ENCODE results near the gene FRMD5. TPM values are rescaled to one million over a fixed set of nuclear protein-coding genes. Genes with fewer than 3 reads are reported as not detected.
"Not testable (repeated sequence)": the region's sequence is repeated elsewhere in the genome, so short reads cannot be mapped to it uniquely, and the experiment has no call there.

The FRMD5 gene
- total RNA-seq, 3 donors from 2014 or later, result 1.8 to 2.3 (median 1.9) TPM

DNA sequence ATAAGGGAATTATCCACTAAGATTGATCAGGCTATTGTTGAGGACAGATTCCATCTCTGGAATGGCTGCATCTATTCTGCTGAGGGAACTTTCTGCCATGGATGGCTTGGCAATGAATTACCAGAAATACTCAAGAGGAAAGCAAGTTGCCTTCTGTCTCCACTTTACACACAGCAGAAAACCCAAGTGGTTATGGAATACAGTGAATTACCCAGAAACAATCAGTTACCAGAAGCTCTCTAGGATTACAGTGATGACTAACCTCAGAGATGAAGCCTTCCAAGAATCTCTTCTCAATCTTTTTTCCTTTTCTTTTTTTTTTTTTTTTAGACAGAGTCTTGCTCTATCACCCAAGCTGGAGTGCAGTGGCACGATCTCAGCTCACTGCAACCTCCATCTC, 185.0 kb downstream of the FRMD5 start:
- H3K9me3 ChIP-seq, result no peaks in the 10 kb centered on the region
- H3K4me1 ChIP-seq (ENCODE audit: low read depth), result no peaks in the 10 kb centered on the region
- DNase-seq (no peak), ATAC-seq (no peak)
- TF ChIP-seq CTCF (IDR thresholded peaks at IDR 0.05), result no peak
- no peaks in the 10 kb centered on the region for H3K36me3 ChIP-seq (ENCODE audit: low read depth)
- intact Hi-C loops (cut with DNase I, micrococcal nuclease), result no loop called here
- H3K4me3 ChIP-seq, result no peak overlapping the region

GRCh38 chr15:44009038-44009437, 186.0 kb downstream of the FRMD5 start:
- TF ChIP-seq CTCF (IDR thresholded peaks at IDR 0.05), result no peak
- Histone ChIP-seq H3K4me3 (no peak overlapping the region), H3K4me1 (ENCODE audit: low read depth) (no peaks in the 10 kb centered on the region), H3K9me3 (no peaks in the 10 kb centered on the region), H3K36me3 (ENCODE audit: low read depth) (no peaks in the 10 kb centered on the region)
- ATAC-seq (peak; percentile 38), DNase-seq (no peak)
- intact Hi-C loops (cut with DNase I, micrococcal nuclease), result no loop called here

GRCh38 chr15:44000248-44000647, 194.8 kb downstream of the FRMD5 start:
- H3K4me1 ChIP-seq (ENCODE audit: low read depth); H3K4me3 ChIP-seq; DNase-seq; H3K9me3 ChIP-seq; intact Hi-C loops (cut with DNase I, micrococcal nuclease); ATAC-seq; H3K36me3 ChIP-seq (ENCODE audit: low read depth): not testable (repeated sequence)

GRCh38 chr15:43998607-43999006, 196.5 kb downstream of the FRMD5 start:
- DNase-seq (peak; percentile 52 to 67 (median 56)), ATAC-seq (peak; percentile 99)
- Histone ChIP-seq H3K9me3 (no peaks in the 10 kb centered on the region), H3K4me3 (no peak overlapping the region), H3K36me3 (ENCODE audit: low read depth) (no peaks in the 10 kb centered on the region), H3K4me1 (ENCODE audit: low read depth) (no peaks in the 10 kb centered on the region)
- intact Hi-C loops (cut with DNase I, micrococcal nuclease), result no loop called here
- no peak for TF ChIP-seq CTCF (IDR thresholded peaks at IDR 0.05)

DNA sequence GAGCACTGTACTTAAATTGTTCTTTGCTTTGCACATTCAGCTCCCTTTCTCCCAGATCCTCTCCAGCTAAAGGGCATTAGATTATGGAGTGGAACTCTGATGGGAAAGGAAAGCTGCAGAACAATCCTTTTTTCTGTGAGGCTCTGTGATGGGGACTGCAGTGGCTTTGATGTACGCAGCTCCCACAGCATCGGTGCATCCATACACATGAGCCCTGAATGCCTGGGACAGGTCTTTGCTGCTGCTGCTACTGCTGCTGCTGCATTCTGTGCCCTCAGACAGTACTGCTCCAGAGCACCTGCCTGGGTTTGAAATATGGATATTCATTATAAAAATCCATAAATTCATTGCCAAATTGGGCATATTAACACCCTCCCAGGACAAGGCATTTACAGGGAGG, 203.9 kb downstream of the FRMD5 start:
- no peak for TF ChIP-seq CTCF (IDR thresholded peaks at IDR 0.05)
- no peaks in the 10 kb centered on the region for H3K36me3 ChIP-seq (ENCODE audit: low read depth)

DNA sequence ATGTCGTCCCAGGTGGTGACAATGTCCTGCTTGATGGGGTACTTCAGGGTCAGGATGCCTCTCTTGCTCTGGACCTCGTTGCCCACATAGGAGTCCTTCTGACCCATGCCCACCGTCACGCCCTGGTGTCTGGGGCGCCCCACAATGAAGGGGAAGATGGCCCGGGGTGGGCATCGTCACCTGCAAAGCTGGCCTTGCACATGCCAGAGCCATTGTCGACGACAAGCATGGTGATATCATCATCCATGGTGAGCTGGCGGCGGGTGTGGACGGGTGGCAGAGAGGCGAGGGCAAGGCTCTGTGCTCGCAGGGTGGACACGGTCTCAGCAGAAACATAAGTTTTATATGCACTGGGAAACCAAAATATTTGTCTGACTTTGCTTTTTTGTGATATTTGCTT, 205.1 kb downstream of the FRMD5 start:
- Histone ChIP-seq H3K9me3 (no peaks in the 10 kb centered on the region), H3K36me3 (ENCODE audit: low read depth) (no peaks in the 10 kb centered on the region), H3K4me1 (ENCODE audit: low read depth) (no peaks in the 10 kb centered on the region), H3K4me3 (no peak overlapping the region)
- intact Hi-C loops (cut with DNase I, micrococcal nuclease), result no loop called here
- no peak for DNase-seq
- ATAC-seq, result no peak
- no peak for TF ChIP-seq CTCF (IDR thresholded peaks at IDR 0.05)

More for the DNA sequence above, 203.9 kb downstream of the FRMD5 start:
- DNase-seq, result no peak
- Histone ChIP-seq H3K4me1 (ENCODE audit: low read depth) (no peaks in the 10 kb centered on the region), H3K9me3 (no peaks in the 10 kb centered on the region), H3K4me3 (no peak overlapping the region)
- intact Hi-C loops (cut with DNase I, micrococcal nuclease), result no loop called here
- no peak for ATAC-seq
